NCI-H1105 treated with DMSO at 0.1 percent for 48 hours (cell line): ENCODE data around the gene FCGR3A.
"Not testable (repeated sequence)": the region's sequence is repeated elsewhere in the genome, so short reads cannot be mapped to it uniquely, and the experiment has no call there.

Source experiments
- DNase-seq: peaks from one replicate; lab custom pipeline; 2025; lab: John Stamatoyannopoulos, UW

FCGR3A gene

GRCh38 chr1:161549652-161550051 is at the start of gene FCGR3A:
FCGR3A (minus strand) TSS chr1:161549818; CDS start chr1:161549736, 82 bp downstream.
- no peak for DNase-seq

GRCh38 chr1:161597077-161597476 is 47.5 kb upstream of the FCGR3A start:
- not testable (repeated sequence) for DNase-seq

GRCh38 chr1:161595583-161595982 is 46.0 kb upstream of the FCGR3A start:
- not testable (repeated sequence) for DNase-seq

- DNase-seq, result not testable (repeated sequence)
Measured at GRCh38 chr1:161595173-161595572, 45.6 kb upstream of the FCGR3A start.

GRCh38 chr1:161594269-161594984 is 44.8 kb upstream of the FCGR3A start:
- DNase-seq, result not testable (repeated sequence)

GRCh38 chr1:161593092-161593755 is 43.6 kb upstream of the FCGR3A start:
- DNase-seq, result not testable (repeated sequence)

- DNase-seq, result not testable (repeated sequence)
Measured at GRCh38 chr1:161592586-161592985, 43.0 kb upstream of the FCGR3A start.

- DNase-seq, result not testable (repeated sequence)
Measured at GRCh38 chr1:161589920-161590319, 40.3 kb upstream of the FCGR3A start.

- not testable (repeated sequence) for DNase-seq
Measured at GRCh38 chr1:161589365-161589764, 39.7 kb upstream of the FCGR3A start.

GRCh38 chr1:161588596-161588995 is 39.0 kb upstream of the FCGR3A start:
- DNase-seq, result not testable (repeated sequence)

- not testable (repeated sequence) for DNase-seq
Measured at GRCh38 chr1:161582882-161583281, 33.3 kb upstream of the FCGR3A start.

GRCh38 chr1:161580879-161581537 is 31.4 kb upstream of the FCGR3A start:
- DNase-seq, result not testable (repeated sequence)

- not testable (repeated sequence) for DNase-seq
Measured at GRCh38 chr1:161579856-161580507, 30.4 kb upstream of the FCGR3A start.

- DNase-seq, result not testable (repeated sequence)
Measured at GRCh38 chr1:161576676-161577075, 27.1 kb upstream of the FCGR3A start.

- DNase-seq, result not testable (repeated sequence)
Measured at GRCh38 chr1:161571703-161572102, 22.1 kb upstream of the FCGR3A start.

GRCh38 chr1:161566602-161566960 is 17.0 kb upstream of the FCGR3A start:
- DNase-seq, result not testable (repeated sequence)

GRCh38 chr1:161563522-161563921 is 13.9 kb upstream of the FCGR3A start:
- DNase-seq, result not testable (repeated sequence)

GRCh38 chr1:161562441-161562840 is 12.8 kb upstream of the FCGR3A start:
- not testable (repeated sequence) for DNase-seq

- not testable (repeated sequence) for DNase-seq
Measured at GRCh38 chr1:161560960-161561715, 11.5 kb upstream of the FCGR3A start.

GRCh38 chr1:161557506-161558450 is 8.2 kb upstream of the FCGR3A start:
- DNase-seq, result not testable (repeated sequence)
